SU-DHL-6 (cell line): ENCODE measurements around the gene HDAC7.

ENCODE experiments used
- H2AFZ ChIP-seq: fragments of 200-600 bp; sonication (generic); 2 replicates; pipeline ENCODE4 v1.6.1; 2014; ENCODE audit warnings: low read depth, mild to moderate bottlenecking, moderate library complexity, mixed read lengths, antibody characterized with exemption, low read length; ENCODE audit not compliant: severe bottlenecking
- H3F3A ChIP-seq: fragments of 200-600 bp; shearing (Covaris generic); 2 replicates; pipeline ENCODE4 v1.6.0; 2016; ENCODE audit warnings: antibody characterized with exemption, mild to moderate bottlenecking; ENCODE audit not compliant: insufficient read depth
- H3K27ac ChIP-seq: fragments of 200-600 bp; sonication (generic); 2 replicates; pipeline ENCODE4 v1.5.1; 2016; ENCODE audit warnings: low read depth, mild to moderate bottlenecking, low read length, moderate library complexity, mixed read lengths
- H3K27me3 ChIP-seq: fragments of 200-600 bp; sonication (generic), shearing (Covaris generic); 2 replicates; pipeline ENCODE4 v1.6.0; 2014; ENCODE audit warnings: mild to moderate bottlenecking, low read length
- H3K36me3 ChIP-seq: fragments of 200-600 bp; sonication (generic); 2 replicates; pipeline ENCODE4 v1.6.1; 2014; ENCODE audit warnings: mild to moderate bottlenecking, low read length, mixed read lengths
- H3K4me2 ChIP-seq: fragments of 300-600, 200-600 bp; shearing (Covaris generic), sonication (generic); 2 replicates; pipeline ENCODE4 v1.6.0; 2014; ENCODE audit warnings: low read length, low read depth, mild to moderate bottlenecking; ENCODE audit not compliant: poor library complexity, severe bottlenecking
- H3K4me3 ChIP-seq: fragments of 200-600 bp; sonication (generic); 2 replicates; pipeline ENCODE4 v1.5.1; 2014; ENCODE audit warnings: antibody characterized with exemption, low read length, mild to moderate bottlenecking, mixed read lengths; ENCODE audit not compliant: insufficient read depth, poor library complexity, severe bottlenecking
- H3K79me2 ChIP-seq: fragments of 200-600 bp; sonication (generic); 2 replicates; pipeline ENCODE4 v1.6.1; 2014; ENCODE audit warnings: mild to moderate bottlenecking, low read length, moderate library complexity; ENCODE audit not compliant: insufficient read depth
- H3K9ac ChIP-seq: fragments of 200-600 bp; sonication (generic); 2 replicates; pipeline ENCODE4 v1.7.0; 2014; ENCODE audit warnings: mild to moderate bottlenecking, low read length
- H3K9me2 ChIP-seq: fragments of 200-600 bp; sonication (generic); replicated peaks from 2 replicates; pipeline ENCODE4 v1.6.1; 2014; ENCODE audit warnings: low read length; ENCODE audit not compliant: insufficient read depth
- H3K9me3 ChIP-seq: fragments of 200-600 bp; sonication (generic); 2 replicates; pipeline ENCODE4 v1.6.1; 2014; ENCODE audit warnings: low read length, mixed read lengths; ENCODE audit not compliant: insufficient read depth
- H4K20me1 ChIP-seq: fragments of 200-600 bp; sonication (generic); 2 replicates; pipeline ENCODE4 v1.6.1; 2014; ENCODE audit warnings: low read depth, mild to moderate bottlenecking, antibody characterized with exemption, low read length, moderate library complexity, mixed read lengths
- CTCF ChIP-seq: fragments of 200-600 bp; sonication (generic); IDR thresholded peaks from one replicate; pipeline ENCODE4 v1.5.1; 2017; ENCODE audit warnings: antibody characterized with exemption, mild to moderate bottlenecking, low read length, moderate library complexity; ENCODE audit not compliant: insufficient read depth, poor library complexity, severe bottlenecking
- EZH2phosphoT487 ChIP-seq: fragments of 200-600 bp; sonication (generic), shearing (Covaris generic); conservative IDR thresholded peaks from 2 replicates; pipeline ENCODE4 v1.6.1; 2018; ENCODE audit warnings: mild to moderate bottlenecking, antibody characterized with exemption, low read length, moderate library complexity, mixed read lengths

HDAC7 gene

GRCh38 chr12:47733142-47733541, 86.6 kb downstream of the HDAC7 start:
- no peaks in the 10 kb centered on the region for H3K79me2 ChIP-seq
- H3K4me3 ChIP-seq: no peak overlapping the region
- H2AFZ ChIP-seq: no peak overlapping the region
- H4K20me1 ChIP-seq: no peaks in the 10 kb centered on the region
- no peaks in the 10 kb centered on the region for H3K36me3 ChIP-seq
- H3F3A ChIP-seq: no peaks in the 10 kb centered on the region
- H3K4me2 ChIP-seq: no peak overlapping the region
- no peak overlapping the region for H3K27ac ChIP-seq
- no peaks in the 10 kb centered on the region for H3K9me3 ChIP-seq
- no peaks in the 10 kb centered on the region for H3K27me3 ChIP-seq
- TF ChIP-seq EZH2phosphoT487 (no peak), CTCF (no peak)
- no peak overlapping the region for H3K9ac ChIP-seq
- no peaks in the 10 kb centered on the region for H3K9me2 ChIP-seq
